ENCODE data around the gene DGUOK.

- TF ChIP-seq CTCF (IDR thresholded peaks at IDR 0.05) (no peak), POLR2A (IDR thresholded peaks at IDR 0.05) (no peak)
Measured at GRCh38 chr2:73986085-73986681, 59.5 kb downstream of the DGUOK start.

Measured in adrenal gland (tissue), 5 donors.